A549 (cell line): ENCODE data around the gene RXRA. TPM values are rescaled to one million over a fixed set of nuclear protein-coding genes. Genes with fewer than 3 reads are reported as not detected.

ENCODE experiments used
- ATAC-seq, 2 experiments: fragments of 200-7000 bp in 1 of 2; fragments of >200 bp in 1 of 2; cut with Nextera tagmentation in 1 of 2; cut with Tn5 transposase in 1 of 2; 3 replicates each; pipeline versions ENCODE4 v1.8.0 to v1.9.1; 2018 to 2020; ENCODE audit warnings: mild to moderate bottlenecking in 1 of 2, moderate library complexity in 1 of 2
- CTCF ChIA-PET: fragments of 300-600 bp; sonication (Branson Sonifier 250); formaldehyde crosslinking; extraction: SDS; loops from one replicate; lab custom pipeline; 2021; ENCODE audit warnings: antibody characterized with exemption, inconsistent platforms; lab: Yijun Ruan, JAX
- POLR2A ChIA-PET: fragments of 350-600 bp; formaldehyde crosslinking; extraction: SDS; loops from one replicate; lab custom pipeline; 2021; ENCODE audit warnings: antibody characterized with exemption, inconsistent platforms; lab: Yijun Ruan, JAX
- DNase-seq, 2 experiments: peaks; one replicate each; pipeline versions ENCODE4 v3.0.0 to v3.0.0-alpha.2; 2011 to 2016; ENCODE audit warnings: low read depth in 1 of 2, low spot score in 1 of 2
- FAIRE-seq: peaks from 2 replicates; lab custom pipeline; 2011; peaks lifted over from hg19 to GRCh38; lab: Jason Lieb, UNC
- H3K27ac ChIP-seq, 2 experiments: fragments of >200 bp; sonication (Bioruptor Twin); formaldehyde crosslinking; 3 replicates each; pipeline ENCODE4 v1.5.1; 2016 to 2017
- H3K4me1 ChIP-seq: fragments of >200 bp; sonication (Bioruptor Twin); formaldehyde crosslinking; 3 replicates; pipeline ENCODE4 v1.6.1; 2016
- H3K4me2 ChIP-seq: fragments of >200 bp; sonication (Bioruptor Twin); formaldehyde crosslinking; 3 replicates; pipeline ENCODE4 v1.6.1; 2016
- H3K4me3 ChIP-seq: fragments of >200 bp; sonication (Bioruptor Twin); formaldehyde crosslinking; 3 replicates; pipeline ENCODE4 v1.5.1; 2016
- H3K9me3 ChIP-seq: fragments of >200 bp; sonication (Bioruptor Twin); formaldehyde crosslinking; 3 replicates; pipeline ENCODE4 v1.6.1; 2016
- CBX8 ChIP-seq: fragments of 200-600 bp; sonication (generic); IDR thresholded peaks from 2 replicates; pipeline ENCODE4 v1.6.1; 2016
- CHD2 ChIP-seq: fragments of 150-350 bp; IDR thresholded peaks from 2 replicates; pipeline ENCODE4 v1.6.1; 2014; ENCODE audit warnings: low read length; ENCODE audit not compliant: partially characterized antibody
- CHD4 ChIP-seq: fragments of 200-600 bp; sonication (generic); IDR thresholded peaks from 2 replicates; pipeline ENCODE4 v1.6.1; 2016; ENCODE audit warnings: antibody characterized with exemption, mild to moderate bottlenecking, borderline replicate concordance
- EHF ChIP-seq: fragments of 250-450 bp; sonication (Bioruptor Pico); IDR thresholded peaks from 2 replicates; pipeline ENCODE4 v1.5.0; 2020; ENCODE audit warnings: mild to moderate bottlenecking
- ESRRA ChIP-seq: fragments of 150-350 bp; IDR thresholded peaks from 2 replicates; pipeline ENCODE4 v1.6.1; 2014; ENCODE audit warnings: mild to moderate bottlenecking, low read length, borderline replicate concordance
- FOXS1 ChIP-seq: fragments of 250-450 bp; sonication (Bioruptor Pico); IDR thresholded peaks from 2 replicates; pipeline ENCODE4 v1.5.0; 2020; ENCODE audit warnings: mild to moderate bottlenecking, moderate library complexity
- HDAC2 ChIP-seq: fragments of 200-600 bp; sonication (generic); IDR thresholded peaks from 2 replicates; pipeline ENCODE4 v1.6.1; 2016
- HOXA7 ChIP-seq: fragments of 250-450 bp; sonication (Bioruptor Pico); IDR thresholded peaks from 2 replicates; pipeline ENCODE4 v1.5.0; 2020; ENCODE audit warnings: mild to moderate bottlenecking, moderate library complexity
- JUN ChIP-seq, 2 experiments: fragments of >200 bp; sonication (Bioruptor Twin); formaldehyde crosslinking; IDR thresholded peaks; 2 replicates in 1 of 2; 3 replicates in 1 of 2; pipeline ENCODE4 v1.6.1; 2016 to 2017
- KDM1A ChIP-seq: fragments of 200-600 bp; sonication (generic); IDR thresholded peaks from 2 replicates; pipeline ENCODE4 v1.6.1; 2016; ENCODE audit warnings: low read depth, mild to moderate bottlenecking
- KDM5A ChIP-seq: fragments of 200-600 bp; sonication (generic); IDR thresholded peaks from 2 replicates; pipeline ENCODE4 v1.6.1; 2016; ENCODE audit warnings: antibody characterized with exemption, mild to moderate bottlenecking
- MAFK ChIP-seq: fragments of 450-650 bp; IDR thresholded peaks from 2 replicates; pipeline ENCODE4 v1.6.1; 2014; ENCODE audit not compliant: partially characterized antibody
- MAZ ChIP-seq: fragments of 150-350 bp; IDR thresholded peaks from 2 replicates; pipeline ENCODE4 v1.6.1; 2014; ENCODE audit warnings: antibody characterized with exemption, low read depth, low read length, borderline replicate concordance
- NPAS2 ChIP-seq: fragments of 250-450 bp; sonication (Bioruptor Pico); IDR thresholded peaks from 2 replicates; pipeline ENCODE4 v1.8.0; 2022; ENCODE audit warnings: mild to moderate bottlenecking, moderate library complexity, borderline replicate concordance
- NR3C1 ChIP-seq: fragments of >200 bp; sonication (Bioruptor Twin); formaldehyde crosslinking; IDR thresholded peaks from 3 replicates; pipeline ENCODE4 v1.6.1; 2017
- PHF8 ChIP-seq: fragments of 200-600 bp; sonication (generic); IDR thresholded peaks from 2 replicates; pipeline ENCODE4 v1.6.1; 2016; ENCODE audit warnings: low read depth, mild to moderate bottlenecking, antibody characterized with exemption, moderate library complexity, borderline replicate concordance
- POLR2AphosphoS2 ChIP-seq: conservative IDR thresholded peaks from 2 replicates; pipeline ENCODE4 v1.6.1; 2012; ENCODE audit warnings: low read length, improper control_type of control experiment, inconsistent platforms
- RFX5 ChIP-seq: fragments of 450-650 bp; IDR thresholded peaks from 2 replicates; pipeline ENCODE4 v1.7.1; 2014; ENCODE audit warnings: antibody characterized with exemption, mild to moderate bottlenecking, moderate library complexity
- WGBS: methylation state at CpG from one replicate; pipeline ENCODE4 v1.1.6; 2017; ENCODE audit errors: missing lambda C conversion rate; 5-methylcytosine and 5-hydroxymethylcytosine counted together
- polyA plus RNA-seq, 4 experiments: library from polyadenylated mRNA; depleted of rRNA in 3 of 4; stranded (reverse); fragments of >200 nt; fragmentation: RNase III in 1 of 4; extraction: RNeasy Plus Mini Kit Qiagen cat#74134 plus additional on column Dnase treatment in 1 of 4; gene quantifications; 2 replicates in 3 of 4; 3 replicates in 1 of 4; pipeline ENCODE4 v1.2.3, GENCODE V29; 2011 to 2017
- TF ChIP-seq, protein P1 (sequence below): fragments of >200 bp; sonication (Bioruptor Twin); formaldehyde crosslinking; IDR thresholded peaks from 3 replicates; pipeline ENCODE4 v1.5.1; 2016
- TF ChIP-seq, protein P2 (sequence below): fragments of 250-450 bp; sonication (Bioruptor Pico); IDR thresholded peaks from 2 replicates; pipeline ENCODE4 v1.5.0; 2021; ENCODE audit warnings: mild to moderate bottlenecking, moderate library complexity, borderline replicate concordance
- TF ChIP-seq, protein P3 (sequence below): fragments of 150-350 bp; IDR thresholded peaks from 2 replicates; pipeline ENCODE4 v1.6.1; 2014; ENCODE audit warnings: low read depth, mild to moderate bottlenecking, low read length
- TF ChIP-seq, protein P4 (sequence below): fragments of 250-450 bp; sonication (Bioruptor Pico); IDR thresholded peaks from 2 replicates; pipeline ENCODE4 v1.5.0; 2020; ENCODE audit warnings: low read depth, mild to moderate bottlenecking, moderate library complexity

The RXRA gene
- polyA plus RNA-seq, 2 of the 4 experiments (the other 2 are of a cell fraction): 6.6 to 23.9 TPM

DNA sequence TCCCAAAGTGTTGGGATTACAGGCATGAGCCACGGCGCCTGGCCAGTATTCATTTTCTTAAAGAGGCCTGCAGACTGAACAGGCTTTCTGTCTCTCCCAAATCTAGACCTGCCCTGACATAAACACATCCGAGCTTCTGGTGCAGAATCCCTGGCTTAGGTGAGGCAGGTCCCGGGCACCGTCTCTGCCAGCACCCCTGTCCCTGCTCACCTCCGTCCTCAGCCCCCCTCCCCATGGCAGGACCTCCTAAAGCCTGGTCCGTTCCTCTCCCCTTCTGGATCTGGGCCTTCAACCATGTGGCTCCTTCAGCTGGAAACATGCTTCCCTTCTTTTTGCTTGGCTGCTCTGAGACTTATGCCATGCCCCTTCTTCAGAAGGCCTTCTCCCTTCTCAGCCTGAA is 22.7 kb upstream of the RXRA start:
- no peak for FAIRE-seq
- ATAC-seq: no peak
- no peak overlapping the region for H3K4me3 ChIP-seq
- no peaks in the 10 kb centered on the region for H3K9me3 ChIP-seq
- H3K4me2 ChIP-seq: no peak overlapping the region
- DNase-seq: no peak
- WGBS: 79% methylated on average over 7 of the region's 7 CpGs
- ChIA-PET CTCF (interaction anchor here (0.7 kb wide), 1 partner anchor 310 kb away, joined by 3 read pairs; no protein-coding TSS in a partner anchor), POLR2A (no interaction called here)
- TF ChIP-seq PHF8 (no peak), MAZ (no peak), CHD2 (no peak), ESRRA (no peak), NR3C1 (no peak), CBX8 (no peak)
- TF ChIP-seq, protein P1, sequence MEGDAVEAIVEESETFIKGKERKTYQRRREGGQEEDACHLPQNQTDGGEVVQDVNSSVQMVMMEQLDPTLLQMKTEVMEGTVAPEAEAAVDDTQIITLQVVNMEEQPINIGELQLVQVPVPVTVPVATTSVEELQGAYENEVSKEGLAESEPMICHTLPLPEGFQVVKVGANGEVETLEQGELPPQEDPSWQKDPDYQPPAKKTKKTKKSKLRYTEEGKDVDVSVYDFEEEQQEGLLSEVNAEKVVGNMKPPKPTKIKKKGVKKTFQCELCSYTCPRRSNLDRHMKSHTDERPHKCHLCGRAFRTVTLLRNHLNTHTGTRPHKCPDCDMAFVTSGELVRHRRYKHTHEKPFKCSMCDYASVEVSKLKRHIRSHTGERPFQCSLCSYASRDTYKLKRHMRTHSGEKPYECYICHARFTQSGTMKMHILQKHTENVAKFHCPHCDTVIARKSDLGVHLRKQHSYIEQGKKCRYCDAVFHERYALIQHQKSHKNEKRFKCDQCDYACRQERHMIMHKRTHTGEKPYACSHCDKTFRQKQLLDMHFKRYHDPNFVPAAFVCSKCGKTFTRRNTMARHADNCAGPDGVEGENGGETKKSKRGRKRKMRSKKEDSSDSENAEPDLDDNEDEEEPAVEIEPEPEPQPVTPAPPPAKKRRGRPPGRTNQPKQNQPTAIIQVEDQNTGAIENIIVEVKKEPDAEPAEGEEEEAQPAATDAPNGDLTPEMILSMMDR: no peak
- TF ChIP-seq, protein P2, sequence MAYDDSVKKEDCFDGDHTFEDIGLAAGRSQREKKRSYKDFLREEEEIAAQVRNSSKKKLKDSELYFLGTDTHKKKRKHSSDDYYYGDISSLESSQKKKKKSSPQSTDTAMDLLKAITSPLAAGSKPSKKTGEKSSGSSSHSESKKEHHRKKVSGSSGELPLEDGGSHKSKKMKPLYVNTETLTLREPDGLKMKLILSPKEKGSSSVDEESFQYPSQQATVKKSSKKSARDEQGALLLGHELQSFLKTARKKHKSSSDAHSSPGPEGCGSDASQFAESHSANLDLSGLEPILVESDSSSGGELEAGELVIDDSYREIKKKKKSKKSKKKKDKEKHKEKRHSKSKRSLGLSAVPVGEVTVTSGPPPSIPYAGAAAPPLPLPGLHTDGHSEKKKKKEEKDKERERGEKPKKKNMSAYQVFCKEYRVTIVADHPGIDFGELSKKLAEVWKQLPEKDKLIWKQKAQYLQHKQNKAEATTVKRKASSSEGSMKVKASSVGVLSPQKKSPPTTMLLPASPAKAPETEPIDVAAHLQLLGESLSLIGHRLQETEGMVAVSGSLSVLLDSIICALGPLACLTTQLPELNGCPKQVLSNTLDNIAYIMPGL (CRISPR knock-in tag): no peak
- TF ChIP-seq, protein P3, sequence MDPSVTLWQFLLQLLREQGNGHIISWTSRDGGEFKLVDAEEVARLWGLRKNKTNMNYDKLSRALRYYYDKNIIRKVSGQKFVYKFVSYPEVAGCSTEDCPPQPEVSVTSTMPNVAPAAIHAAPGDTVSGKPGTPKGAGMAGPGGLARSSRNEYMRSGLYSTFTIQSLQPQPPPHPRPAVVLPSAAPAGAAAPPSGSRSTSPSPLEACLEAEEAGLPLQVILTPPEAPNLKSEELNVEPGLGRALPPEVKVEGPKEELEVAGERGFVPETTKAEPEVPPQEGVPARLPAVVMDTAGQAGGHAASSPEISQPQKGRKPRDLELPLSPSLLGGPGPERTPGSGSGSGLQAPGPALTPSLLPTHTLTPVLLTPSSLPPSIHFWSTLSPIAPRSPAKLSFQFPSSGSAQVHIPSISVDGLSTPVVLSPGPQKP: no peak
- no peaks in the 10 kb centered on the region for H3K4me1 ChIP-seq
- H3K27ac ChIP-seq: no peak overlapping the region

DNA sequence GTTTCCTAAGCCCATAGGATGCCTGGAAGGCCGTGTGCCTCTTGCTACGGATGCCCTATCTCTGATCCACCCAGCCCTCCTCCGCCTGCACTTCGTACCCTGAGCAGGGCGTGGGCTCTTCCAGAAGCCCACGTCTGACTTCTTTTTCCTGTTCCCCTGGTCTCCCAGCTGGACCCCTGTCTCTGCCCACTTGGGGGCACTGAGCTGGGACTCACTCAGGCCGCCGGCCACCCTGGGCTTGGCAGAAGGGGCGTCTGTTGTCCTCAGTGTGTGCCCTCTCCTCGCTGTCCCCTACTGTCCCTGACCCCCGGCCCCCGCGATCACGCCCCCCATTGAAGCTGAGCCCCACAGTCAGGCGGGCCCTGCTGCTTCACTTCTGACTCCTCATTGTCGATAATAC is 22.0 kb upstream of the RXRA start:
- TF ChIP-seq KDM1A: no peak
- TF ChIP-seq HOXA7 (CRISPR knock-in tag): no peak
- no peak for TF ChIP-seq MAFK
- no peak for TF ChIP-seq CHD4
- TF ChIP-seq KDM5A: no peak
- TF ChIP-seq, protein P4, sequence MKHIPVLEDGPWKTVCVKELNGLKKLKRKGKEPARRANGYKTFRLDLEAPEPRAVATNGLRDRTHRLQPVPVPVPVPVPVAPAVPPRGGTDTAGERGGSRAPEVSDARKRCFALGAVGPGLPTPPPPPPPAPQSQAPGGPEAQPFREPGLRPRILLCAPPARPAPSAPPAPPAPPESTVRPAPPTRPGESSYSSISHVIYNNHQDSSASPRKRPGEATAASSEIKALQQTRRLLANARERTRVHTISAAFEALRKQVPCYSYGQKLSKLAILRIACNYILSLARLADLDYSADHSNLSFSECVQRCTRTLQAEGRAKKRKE (CRISPR knock-in tag): no peak
- no peak for TF ChIP-seq EHF
- TF ChIP-seq MAZ: no peak
- TF ChIP-seq ESRRA: no peak
- no peak for TF ChIP-seq NPAS2
- TF ChIP-seq HDAC2: no peak
- TF ChIP-seq FOXS1 (CRISPR knock-in tag): no peak
- TF ChIP-seq CHD2: no peak
- TF ChIP-seq POLR2AphosphoS2: no peak
- TF ChIP-seq, protein P2 (CRISPR knock-in tag): no peak
- no peak for TF ChIP-seq JUN (IDR thresholded peaks at IDR 0.05)
- no peak for TF ChIP-seq RFX5
- CTCF ChIA-PET: interaction anchor here (0.7 to 0.8 kb wide), 2 partner anchors 71 to 139 kb away, joined by 3 read pairs; no protein-coding TSS in a partner anchor
- DNase-seq (no peak), ATAC-seq (no peak), FAIRE-seq (no peak)
- 73% methylated on average over 12 of the region's 16 CpGs for WGBS
- Histone ChIP-seq H3K4me2 (no peak overlapping the region), H3K9me3 (no peaks in the 10 kb centered on the region), H3K27ac (no peak overlapping the region), H3K4me1 (no peaks in the 10 kb centered on the region), H3K4me3 (no peak overlapping the region)
- POLR2A ChIA-PET: no interaction called here
